HepG2 (cell line): ENCODE results near the gene RNASE11. TPM values are rescaled to one million over a fixed set of nuclear protein-coding genes. Genes with fewer than 3 reads are reported as not detected.

Experiments used
- ATAC-seq: fragments of 200-7000 bp; cut with Tn5 transposase; 3 replicates; pipeline ENCODE4 v1.9.1; 2020; ENCODE audit warnings: mild to moderate bottlenecking, moderate library complexity
- BruUV-seq: library from RNA; stranded (reverse); fragments of 400-500 nt; replicated peaks from 2 replicates; lab custom pipeline; 2021; lab: Mats Ljungman, UMichigan
- CTCF ChIA-PET: fragments of 300-600 bp; formaldehyde crosslinking; extraction: SDS; loops from one replicate; lab custom pipeline; 2021; ENCODE audit warnings: low total read pairs, inconsistent platforms, low intra/inter-chr PET ratio; lab: Yijun Ruan, JAX
- POLR2A ChIA-PET: fragments of 350-600 bp; sonication (Branson Sonifier 250); formaldehyde crosslinking; loops from one replicate; lab custom pipeline; 2020; ENCODE audit warnings: antibody characterized with exemption, inconsistent platforms; lab: Yijun Ruan, JAX
- DNase-seq: peaks from one replicate; pipeline ENCODE4 v3.0.0-alpha.2; 2015; ENCODE audit warnings: low spot score
- FAIRE-seq: peaks from 3 replicates; lab custom pipeline; 2011; peaks lifted over from hg19 to GRCh38; lab: Jason Lieb, UNC
- H2AFZ ChIP-seq: one replicate; pipeline ENCODE4 v1.6.1; 2011; ENCODE audit warnings: low read length, inconsistent platforms
- H3K27ac ChIP-seq: fragments of 300-600 bp; 3 replicates; pipeline ENCODE4 v1.8.0; 2011; ENCODE audit warnings: mixed run types, mild to moderate bottlenecking, mixed read lengths, low read length, inconsistent platforms; ENCODE audit not compliant: insufficient read depth; ENCODE audit errors: extremely low read length
- H3K27me3 ChIP-seq, 2 experiments: fragments of 200-600 bp in 1 of 2; 2 replicates in 1 of 2; 3 replicates in 1 of 2; pipeline versions ENCODE4 v1.6.0 to v1.8.0; 2011; ENCODE audit warnings: low read length in 2 of 2, mild to moderate bottlenecking in 2 of 2, moderate library complexity in 2 of 2, inconsistent platforms in 1 of 2; ENCODE audit not compliant: insufficient read depth in 2 of 2, control insufficient read depth in 1 of 2
- H3K36me3 ChIP-seq, 2 experiments: fragments of 200-600 bp in 1 of 2; replicated peaks in 1 of 2; 2 replicates in 1 of 2; 3 replicates in 1 of 2; pipeline versions ENCODE4 v1.5.1 to v1.8.0; 2011; ENCODE audit warnings: low read length in 2 of 2, inconsistent platforms in 1 of 2; ENCODE audit not compliant: insufficient read depth in 2 of 2, control insufficient read depth in 1 of 2
- H3K4me1 ChIP-seq: 2 replicates; pipeline ENCODE4 v1.5.1; 2012; ENCODE audit warnings: low read length, inconsistent platforms; ENCODE audit not compliant: insufficient read depth
- H3K4me2 ChIP-seq: 2 replicates; pipeline ENCODE4 v1.6.0; 2011; ENCODE audit warnings: low read depth, low read length, inconsistent platforms
- H3K4me3 ChIP-seq, 3 experiments: fragments of 200-600 bp in 1 of 3; sonication (generic), shearing (Covaris generic) in 1 of 3; replicated peaks in 1 of 3; 2 replicates each; pipeline ENCODE4 v1.5.1; 2011 to 2016; ENCODE audit warnings: low read length in 3 of 3, inconsistent platforms in 2 of 3, low read depth in 2 of 3, mild to moderate bottlenecking in 2 of 3, control low read depth in 1 of 3, mixed read lengths in 1 of 3; ENCODE audit not compliant: insufficient read depth in 1 of 3
- H3K79me2 ChIP-seq: one replicate; pipeline ENCODE4 v1.6.1; 2011; ENCODE audit warnings: low read length, inconsistent platforms; ENCODE audit not compliant: insufficient read depth
- H3K9ac ChIP-seq: 2 replicates; pipeline ENCODE4 v1.6.0; 2011; ENCODE audit warnings: mild to moderate bottlenecking, low read depth, low read length, inconsistent platforms; ENCODE audit not compliant: insufficient read depth
- H3K9me3 ChIP-seq: 2 replicates; pipeline ENCODE4 v1.5.1; 2012; ENCODE audit warnings: mild to moderate bottlenecking, low read length
- H4K20me1 ChIP-seq: 2 replicates; pipeline ENCODE4 v1.6.0; 2011; ENCODE audit warnings: inconsistent platforms, mild to moderate bottlenecking, low read length, moderate library complexity; ENCODE audit not compliant: insufficient read depth
- ELF3 ChIP-seq: IDR thresholded peaks from 2 replicates; pipeline ENCODE4 v1.6.1; 2016; ENCODE audit warnings: missing genetic modification reagents, missing compliant biosample characterization
- FOSL1 ChIP-seq: sonication (generic); formaldehyde crosslinking; IDR thresholded peaks from 2 replicates; pipeline ENCODE4 v1.9.0; 2021; ENCODE audit warnings: missing genetic modification reagents, borderline replicate concordance
- FOXK2 ChIP-seq: fragments of 450-650 bp; IDR thresholded peaks from 2 replicates; pipeline ENCODE4 v1.6.1; 2016
- GFI1 ChIP-seq: sonication (generic); formaldehyde crosslinking; IDR thresholded peaks from 2 replicates; pipeline ENCODE4 v1.5.0; 2020; ENCODE audit warnings: missing genetic modification reagents, mild to moderate bottlenecking, borderline replicate concordance
- KLF15 ChIP-seq: sonication (generic); formaldehyde crosslinking; IDR thresholded peaks from 2 replicates; pipeline ENCODE4 v1.8.1; 2023; ENCODE audit warnings: borderline replicate concordance, mild to moderate bottlenecking, inconsistent platforms, missing genetic modification reagents, mixed read lengths
- NFATC3 ChIP-seq: sonication (generic); formaldehyde crosslinking; IDR thresholded peaks from 2 replicates; pipeline ENCODE4 v1.5.1; 2020; ENCODE audit warnings: mild to moderate bottlenecking, missing genetic modification reagents
- NFIC ChIP-seq: IDR thresholded peaks from 2 replicates; pipeline ENCODE4 v1.6.1; 2012; ENCODE audit warnings: mild to moderate bottlenecking, low read length, inconsistent platforms
- PTBP1 ChIP-seq: fragments of 200-400 bp; formaldehyde crosslinking; IDR thresholded peaks from 2 replicates; pipeline ENCODE4 v1.6.1; 2018; ENCODE audit warnings: low read length, low read depth; ENCODE audit not compliant: poor library complexity, severe bottlenecking
- REXO4 ChIP-seq: sonication (generic); formaldehyde crosslinking; IDR thresholded peaks from 2 replicates; pipeline ENCODE4 v1.8.0; 2022; ENCODE audit warnings: missing genetic modification reagents, mild to moderate bottlenecking, borderline replicate concordance
- ZC3H4 ChIP-seq: sonication (generic); formaldehyde crosslinking; IDR thresholded peaks from 2 replicates; pipeline ENCODE4 v1.4.0; 2020; ENCODE audit warnings: missing genetic modification reagents, borderline replicate concordance
- ZNF557 ChIP-seq: sonication (generic); formaldehyde crosslinking; IDR thresholded peaks from 2 replicates; pipeline ENCODE4 v1.4.0; 2020; ENCODE audit warnings: missing genetic modification reagents
- ZNF7 ChIP-seq: IDR thresholded peaks from 2 replicates; pipeline ENCODE4 v1.6.1; 2016; ENCODE audit warnings: missing biosample characterization, missing genetic modification reagents
- ZNF773 ChIP-seq: sonication (generic); formaldehyde crosslinking; IDR thresholded peaks from 2 replicates; pipeline ENCODE4 v1.4.0; 2020; ENCODE audit warnings: missing genetic modification reagents, borderline replicate concordance
- ZSCAN22 ChIP-seq: sonication (generic); formaldehyde crosslinking; IDR thresholded peaks from 2 replicates; pipeline ENCODE4 v1.4.0; 2020; ENCODE audit warnings: mild to moderate bottlenecking, missing genetic modification reagents
- ZSCAN9 ChIP-seq: IDR thresholded peaks from 2 replicates; pipeline ENCODE4 v1.6.1; 2016; ENCODE audit warnings: borderline replicate concordance
- WGBS: methylation state at CpG from one replicate; pipeline ENCODE4 v1.1.6; 2017; ENCODE audit warnings: low lambda C conversion rate; 5-methylcytosine and 5-hydroxymethylcytosine counted together
- in situ Hi-C: cut with HindIII; loops from 2 replicates; pipeline ENCODE4 v1.10.0; 2017; ENCODE audit warnings: low pct_unique_long_range_greater_than_20kb; ENCODE audit not compliant: extremely low pct_ligation_motif_present
- intact Hi-C: fragments of 100-400 bp; cut with micrococcal nuclease; formaldehyde crosslinking; loops from one replicate; pipeline ENCODE4 v1.10.0; 2022; ENCODE audit not compliant: unreplicated experiment
- polyA plus RNA-seq, 8 experiments: library from polyadenylated mRNA; depleted of rRNA in 3 of 8; stranded (reverse) in 7 of 8; unstranded in 1 of 8; fragments of >200 nt; fragmentation: Illumina TruSeq in 4 of 8; extraction: Trizol in 4 of 8; gene quantifications; 2 replicates each; pipeline versions ENCODE4 v1.2.1 to v1.2.3, GENCODE V29; 2011 to 2016; ENCODE audit warnings: low read depth in 4 of 8, missing spikeins in 1 of 8, mixed read lengths in 1 of 8; ENCODE audit not compliant: insufficient read depth in 1 of 8
- total RNA-seq, 5 experiments: library from RNA; depleted of rRNA; stranded (reverse); fragments of >200 nt; fragmentation: Illumina TruSeq; extraction: Trizol; gene quantifications; 2 replicates each; pipeline ENCODE4 v1.2.3, GENCODE V29; 2016; ENCODE audit warnings: low read depth in 1 of 5
- TF ChIP-seq, protein P1 (sequence below): sonication (generic); formaldehyde crosslinking; IDR thresholded peaks from 2 replicates; pipeline ENCODE4 v1.9.0; 2021; ENCODE audit warnings: missing genetic modification reagents, borderline replicate concordance
- TF ChIP-seq, protein P2 (sequence below): sonication (generic); formaldehyde crosslinking; IDR thresholded peaks from 2 replicates; pipeline ENCODE4 v1.5.1; 2020; ENCODE audit warnings: missing genetic modification reagents, mild to moderate bottlenecking, borderline replicate concordance
- TF ChIP-seq, protein P3 (sequence below): sonication (generic); formaldehyde crosslinking; IDR thresholded peaks from 2 replicates; pipeline ENCODE4 v1.8.0; 2022; ENCODE audit warnings: missing genetic modification reagents, mild to moderate bottlenecking, moderate library complexity, borderline replicate concordance

RNASE11 gene
- total and polyA plus RNA-seq, 2 of the 13 experiments (the other 11 are each of a cell fraction or from before 2014, with no cell fraction given): not detected

DNA sequence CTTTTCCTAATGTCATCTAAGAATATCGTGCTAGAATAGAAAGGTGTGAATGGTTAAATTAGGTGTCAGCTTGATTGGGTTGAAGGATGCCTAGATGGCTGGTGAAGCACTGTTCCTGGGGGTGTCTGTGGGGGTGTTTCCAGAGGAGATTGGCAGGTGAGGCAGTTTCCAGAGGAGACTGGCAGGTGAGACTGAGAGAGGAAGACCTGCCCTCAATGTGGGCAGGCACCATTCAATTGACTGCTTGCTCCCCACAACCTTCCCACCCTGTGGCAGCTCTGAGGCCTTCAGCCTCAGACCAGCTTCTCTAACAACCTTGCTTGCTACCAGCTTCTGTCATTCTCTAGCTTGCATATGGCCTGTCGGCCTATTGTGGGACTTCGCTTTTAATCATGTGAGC is 36.2 kb downstream of the RNASE11 start (continued):
- TF ChIP-seq, protein P1, sequence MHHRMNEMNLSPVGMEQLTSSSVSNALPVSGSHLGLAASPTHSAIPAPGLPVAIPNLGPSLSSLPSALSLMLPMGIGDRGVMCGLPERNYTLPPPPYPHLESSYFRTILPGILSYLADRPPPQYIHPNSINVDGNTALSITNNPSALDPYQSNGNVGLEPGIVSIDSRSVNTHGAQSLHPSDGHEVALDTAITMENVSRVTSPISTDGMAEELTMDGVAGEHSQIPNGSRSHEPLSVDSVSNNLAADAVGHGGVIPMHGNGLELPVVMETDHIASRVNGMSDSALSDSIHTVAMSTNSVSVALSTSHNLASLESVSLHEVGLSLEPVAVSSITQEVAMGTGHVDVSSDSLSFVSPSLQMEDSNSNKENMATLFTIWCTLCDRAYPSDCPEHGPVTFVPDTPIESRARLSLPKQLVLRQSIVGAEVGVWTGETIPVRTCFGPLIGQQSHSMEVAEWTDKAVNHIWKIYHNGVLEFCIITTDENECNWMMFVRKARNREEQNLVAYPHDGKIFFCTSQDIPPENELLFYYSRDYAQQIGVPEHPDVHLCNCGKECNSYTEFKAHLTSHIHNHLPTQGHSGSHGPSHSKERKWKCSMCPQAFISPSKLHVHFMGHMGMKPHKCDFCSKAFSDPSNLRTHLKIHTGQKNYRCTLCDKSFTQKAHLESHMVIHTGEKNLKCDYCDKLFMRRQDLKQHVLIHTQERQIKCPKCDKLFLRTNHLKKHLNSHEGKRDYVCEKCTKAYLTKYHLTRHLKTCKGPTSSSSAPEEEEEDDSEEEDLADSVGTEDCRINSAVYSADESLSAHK (CRISPR knock-in tag): no peak
- TF ChIP-seq ZSCAN22 (CRISPR knock-in tag): no peak
- TF ChIP-seq, all 625 proteins: peak for 0

DNA sequence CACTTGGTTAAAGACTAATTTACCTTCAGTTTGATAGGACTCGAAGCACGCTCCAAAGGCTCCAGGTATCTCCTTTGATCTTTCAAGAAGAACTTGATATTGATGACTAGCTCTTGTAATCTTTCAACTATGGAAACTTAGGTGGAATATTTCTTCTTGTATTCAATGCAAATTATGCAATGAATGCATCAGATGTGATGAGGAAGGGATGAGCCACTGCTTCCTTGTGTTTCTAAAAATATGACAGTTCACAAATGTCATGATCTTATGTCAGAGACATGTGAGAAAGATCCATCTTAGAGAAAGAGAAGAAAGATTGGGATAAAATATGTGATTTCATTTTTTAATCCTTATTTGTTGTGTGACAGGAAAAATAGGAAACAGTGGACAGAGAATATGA is 36.9 kb downstream of the RNASE11 start:
- in situ Hi-C loops: no loop called here
- Histone ChIP-seq H3K4me2 (no peak overlapping the region), H3K27ac (no peak overlapping the region), H3K36me3 (no peaks in the 10 kb centered on the region), H3K79me2 (no peaks in the 10 kb centered on the region), H3K9ac (no peak overlapping the region), H3K4me1 (no peaks in the 10 kb centered on the region), H3K4me3 (no peak overlapping the region), H3K27me3 (no peaks in the 10 kb centered on the region; a peak in 1 of 5 replicates), H3K9me3 (no peaks in the 10 kb centered on the region), H2AFZ (no peak overlapping the region), H4K20me1 (no peaks in the 10 kb centered on the region)
- intact Hi-C loops: no loop called here
- DNase-seq (no peak), FAIRE-seq (no peak), ATAC-seq (no peak)
- POLR2A ChIA-PET: no interaction called here
- CTCF ChIA-PET: no interaction called here
- 23% methylated on average over 2 of the region's 2 CpGs for WGBS
- no TSS peak for BruUV-seq
- no peak for TF ChIP-seq REXO4
- TF ChIP-seq FOSL1 (CRISPR knock-in tag): no peak
- TF ChIP-seq GFI1 (CRISPR knock-in tag): no peak
- TF ChIP-seq, protein P2, sequence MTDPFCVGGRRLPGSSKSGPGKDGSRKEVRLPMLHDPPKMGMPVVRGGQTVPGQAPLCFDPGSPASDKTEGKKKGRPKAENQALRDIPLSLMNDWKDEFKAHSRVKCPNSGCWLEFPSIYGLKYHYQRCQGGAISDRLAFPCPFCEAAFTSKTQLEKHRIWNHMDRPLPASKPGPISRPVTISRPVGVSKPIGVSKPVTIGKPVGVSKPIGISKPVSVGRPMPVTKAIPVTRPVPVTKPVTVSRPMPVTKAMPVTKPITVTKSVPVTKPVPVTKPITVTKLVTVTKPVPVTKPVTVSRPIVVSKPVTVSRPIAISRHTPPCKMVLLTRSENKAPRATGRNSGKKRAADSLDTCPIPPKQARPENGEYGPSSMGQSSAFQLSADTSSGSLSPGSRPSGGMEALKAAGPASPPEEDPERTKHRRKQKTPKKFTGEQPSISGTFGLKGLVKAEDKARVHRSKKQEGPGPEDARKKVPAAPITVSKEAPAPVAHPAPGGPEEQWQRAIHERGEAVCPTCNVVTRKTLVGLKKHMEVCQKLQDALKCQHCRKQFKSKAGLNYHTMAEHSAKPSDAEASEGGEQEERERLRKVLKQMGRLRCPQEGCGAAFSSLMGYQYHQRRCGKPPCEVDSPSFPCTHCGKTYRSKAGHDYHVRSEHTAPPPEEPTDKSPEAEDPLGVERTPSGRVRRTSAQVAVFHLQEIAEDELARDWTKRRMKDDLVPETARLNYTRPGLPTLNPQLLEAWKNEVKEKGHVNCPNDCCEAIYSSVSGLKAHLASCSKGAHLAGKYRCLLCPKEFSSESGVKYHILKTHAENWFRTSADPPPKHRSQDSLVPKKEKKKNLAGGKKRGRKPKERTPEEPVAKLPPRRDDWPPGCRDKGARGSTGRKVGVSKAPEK: no peak
- TF ChIP-seq ZC3H4 (CRISPR knock-in tag): no peak
- TF ChIP-seq, protein P3, sequence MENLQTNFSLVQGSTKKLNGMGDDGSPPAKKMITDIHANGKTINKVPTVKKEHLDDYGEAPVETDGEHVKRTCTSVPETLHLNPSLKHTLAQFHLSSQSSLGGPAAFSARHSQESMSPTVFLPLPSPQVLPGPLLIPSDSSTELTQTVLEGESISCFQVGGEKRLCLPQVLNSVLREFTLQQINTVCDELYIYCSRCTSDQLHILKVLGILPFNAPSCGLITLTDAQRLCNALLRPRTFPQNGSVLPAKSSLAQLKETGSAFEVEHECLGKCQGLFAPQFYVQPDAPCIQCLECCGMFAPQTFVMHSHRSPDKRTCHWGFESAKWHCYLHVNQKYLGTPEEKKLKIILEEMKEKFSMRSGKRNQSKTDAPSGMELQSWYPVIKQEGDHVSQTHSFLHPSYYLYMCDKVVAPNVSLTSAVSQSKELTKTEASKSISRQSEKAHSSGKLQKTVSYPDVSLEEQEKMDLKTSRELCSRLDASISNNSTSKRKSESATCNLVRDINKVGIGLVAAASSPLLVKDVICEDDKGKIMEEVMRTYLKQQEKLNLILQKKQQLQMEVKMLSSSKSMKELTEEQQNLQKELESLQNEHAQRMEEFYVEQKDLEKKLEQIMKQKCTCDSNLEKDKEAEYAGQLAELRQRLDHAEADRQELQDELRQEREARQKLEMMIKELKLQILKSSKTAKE (CRISPR knock-in tag): no peak
- TF ChIP-seq ZNF773 (CRISPR knock-in tag): no peak
- no peak for TF ChIP-seq FOXK2
- TF ChIP-seq NFIC: no peak
- no peak for TF ChIP-seq ELF3 (CRISPR knock-in tag)
- no peak for TF ChIP-seq ZNF7 (CRISPR knock-in tag)
- no peak for TF ChIP-seq PTBP1
- no peak for TF ChIP-seq KLF15 (CRISPR knock-in tag)
- TF ChIP-seq ZSCAN9 (CRISPR knock-in tag): no peak
- TF ChIP-seq ZNF557 (CRISPR knock-in tag): no peak
- TF ChIP-seq NFATC3 (CRISPR knock-in tag): no peak
